ENCODE data around the gene CAMKK2. TPM values are rescaled to one million over a fixed set of nuclear protein-coding genes. Genes with fewer than 3 reads are reported as not detected.

The CAMKK2 gene
- total and polyA plus RNA-seq, 2 of the 4 experiments (the other 2 are of a cell fraction): 15.2 to 24.7 TPM

DNA sequence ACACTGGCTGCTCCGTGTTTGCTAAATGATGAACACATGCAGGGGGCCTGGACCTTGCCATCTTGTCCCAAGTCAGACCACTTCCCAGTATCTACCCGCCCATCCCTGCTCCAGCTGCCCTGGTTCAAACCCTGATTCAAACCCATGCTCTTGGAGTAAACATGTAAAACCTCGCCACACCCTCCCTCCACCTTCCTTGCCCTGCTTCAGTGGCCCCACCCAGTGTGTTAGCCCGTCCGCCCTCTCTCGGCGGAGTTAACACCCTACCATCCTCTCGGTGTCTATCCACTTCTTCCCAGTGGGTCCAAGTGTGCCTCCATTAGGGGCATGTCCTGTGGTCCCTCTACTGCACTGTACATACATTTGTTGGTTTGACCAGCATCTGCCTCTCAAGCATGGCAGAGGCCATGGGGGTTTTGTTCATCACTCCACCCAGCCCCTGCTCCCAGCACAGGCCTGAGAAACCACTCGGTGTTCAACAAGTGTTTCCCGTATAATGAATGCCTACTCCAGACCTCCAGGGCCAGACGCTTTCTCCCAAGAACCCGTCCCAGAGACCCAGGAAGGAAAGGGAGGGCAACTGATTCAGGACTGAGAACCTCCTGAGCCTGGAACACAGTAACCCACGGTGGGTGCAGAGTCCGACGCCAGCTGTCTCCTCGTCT lies 49.5 kb downstream of the CAMKK2 start:
- Histone ChIP-seq H3K4me3 (ENCODE audit: insufficient read depth, low read depth, low read length) (no peak overlapping the region), H4K91ac (ENCODE audit: insufficient read depth, low read depth, low read length) (no peak overlapping the region), H3K36me3 (ENCODE audit: control insufficient read depth, insufficient read depth, low read length) (peaks cover 50% of the 10 kb centered on the region), H3K4me2 (ENCODE audit: low read depth, low read length) (no peak overlapping the region), H2AK9ac (replicated peaks; ENCODE audit: low read depth, low read length, poor library complexity) (no peak overlapping the region), H3K4me1 (ENCODE audit: control insufficient read depth, insufficient read depth, low read length) (no peaks in the 10 kb centered on the region), H3K9ac (ENCODE audit: low read depth, low read length) (no peak overlapping the region), H3K9me1 (ENCODE audit: insufficient read depth, low read length) (no peaks in the 10 kb centered on the region; the same call in 1 of the 2 replicates), H3K14ac (replicated peaks; ENCODE audit: low read depth, low read length) (no peak overlapping the region), H2AFZ (replicated peaks; ENCODE audit: low read length, poor library complexity) (no peak overlapping the region), H3K18ac (ENCODE audit: low read depth, low read length) (no peak overlapping the region), H2BK5ac (ENCODE audit: low read depth, low read length, poor library complexity, severe bottlenecking) (no peak overlapping the region), H3K79me1 (ENCODE audit: low read depth in 1 of 2, low read length in 2 of 2) (no peaks in the 10 kb centered on the region), H3K23ac (ENCODE audit: low read depth, low read length) (no peak overlapping the region), H3K56ac (ENCODE audit: extremely low read depth, insufficient read depth, low read length) (no peak overlapping the region), H3K9me3 (ENCODE audit: control insufficient read depth, insufficient read depth, low read length) (no peaks in the 10 kb centered on the region), H3K4ac (ENCODE audit: low read depth, low read length) (no peak overlapping the region), H3K27me3 (ENCODE audit: control insufficient read depth, insufficient read depth, low read length) (no peaks in the 10 kb centered on the region), H2BK15ac (ENCODE audit: low read depth, low read length) (no peak overlapping the region), H4K5ac (ENCODE audit: low read depth, low read length) (no peak overlapping the region), H4K20me1 (ENCODE audit: insufficient read depth, low read length) (no peaks in the 10 kb centered on the region; the same call in 1 of the 2 replicates), H2AK5ac (ENCODE audit: low read depth, low read length) (no peak overlapping the region), H3K27ac (ENCODE audit: insufficient read depth, low read length) (no peak overlapping the region), H2BK120ac (ENCODE audit: low read depth, low read length) (no peak overlapping the region), H2BK20ac (ENCODE audit: low read depth, low read length) (no peak overlapping the region), H4K8ac (ENCODE audit: low read depth in 2 of 2, low read length in 2 of 2) (no peak overlapping the region)
- TF ChIP-seq SMC3 (IDR thresholded peaks at IDR 0.05; ENCODE audit: low read depth, low read length): no peak
- no peak for TF ChIP-seq MAFK (IDR thresholded peaks at IDR 0.05; ENCODE audit: low read depth, low read length)
- TF ChIP-seq POLR2A (IDR thresholded peaks at IDR 0.05; ENCODE audit: low read depth, low read length): no peak
- TF ChIP-seq USF2 (IDR thresholded peaks at IDR 0.05; ENCODE audit: low read depth, low read length): no peak
- TF ChIP-seq RAD21 (IDR thresholded peaks at IDR 0.05; ENCODE audit: low read length): no peak
- TF ChIP-seq NFE2L2 (IDR thresholded peaks at IDR 0.05; ENCODE audit: low read depth, low read length): no peak
- TF ChIP-seq MXI1 (IDR thresholded peaks at IDR 0.05; ENCODE audit: borderline replicate concordance, low read depth, low read length): no peak
- TF ChIP-seq CHD1 (IDR thresholded peaks at IDR 0.05; ENCODE audit: low read depth, low read length): no peak
- TF ChIP-seq RFX5 (IDR thresholded peaks at IDR 0.05; ENCODE audit: low read depth, low read length): no peak
- no peak for TF ChIP-seq RCOR1 (IDR thresholded peaks at IDR 0.05; ENCODE audit: insufficient replicate concordance, low read length)
- no peak for TF ChIP-seq CEBPB (IDR thresholded peaks at IDR 0.05; ENCODE audit: low read depth, low read length)
- no peak for TF ChIP-seq FOS (IDR thresholded peaks at IDR 0.05; ENCODE audit: low read depth, low read length)
- TF ChIP-seq, protein P1, sequence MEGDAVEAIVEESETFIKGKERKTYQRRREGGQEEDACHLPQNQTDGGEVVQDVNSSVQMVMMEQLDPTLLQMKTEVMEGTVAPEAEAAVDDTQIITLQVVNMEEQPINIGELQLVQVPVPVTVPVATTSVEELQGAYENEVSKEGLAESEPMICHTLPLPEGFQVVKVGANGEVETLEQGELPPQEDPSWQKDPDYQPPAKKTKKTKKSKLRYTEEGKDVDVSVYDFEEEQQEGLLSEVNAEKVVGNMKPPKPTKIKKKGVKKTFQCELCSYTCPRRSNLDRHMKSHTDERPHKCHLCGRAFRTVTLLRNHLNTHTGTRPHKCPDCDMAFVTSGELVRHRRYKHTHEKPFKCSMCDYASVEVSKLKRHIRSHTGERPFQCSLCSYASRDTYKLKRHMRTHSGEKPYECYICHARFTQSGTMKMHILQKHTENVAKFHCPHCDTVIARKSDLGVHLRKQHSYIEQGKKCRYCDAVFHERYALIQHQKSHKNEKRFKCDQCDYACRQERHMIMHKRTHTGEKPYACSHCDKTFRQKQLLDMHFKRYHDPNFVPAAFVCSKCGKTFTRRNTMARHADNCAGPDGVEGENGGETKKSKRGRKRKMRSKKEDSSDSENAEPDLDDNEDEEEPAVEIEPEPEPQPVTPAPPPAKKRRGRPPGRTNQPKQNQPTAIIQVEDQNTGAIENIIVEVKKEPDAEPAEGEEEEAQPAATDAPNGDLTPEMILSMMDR (conservative IDR thresholded peaks at IDR 0.05; ENCODE audit: low read depth, low read length): no peak
- no peak for TF ChIP-seq MAZ (IDR thresholded peaks at IDR 0.05; ENCODE audit: borderline replicate concordance, low read depth, low read length)
- TF ChIP-seq BHLHE40 (IDR thresholded peaks at IDR 0.05; ENCODE audit: low read depth, low read length): no peak
- no peak for TF ChIP-seq ELK1 (IDR thresholded peaks at IDR 0.05; ENCODE audit: borderline replicate concordance, low read depth, low read length)
- ChIA-PET POLR2A (ENCODE audit: unreplicated experiment) (no interaction called here), CTCF (no interaction called here)
- dilution Hi-C loops (cut with HindIII; ENCODE audit: low sequenced_read_pairs, unreplicated experiment): no loop called here
- in situ Hi-C loops (cut with MboI; ENCODE audit: low sequenced_read_pairs): no loop called here
- BruUV-seq (replicated peaks): no TSS peak
- DNase-seq (no peak), ATAC-seq (ENCODE audit: low read depth) (no peak)
- intact Hi-C loops (cut with micrococcal nuclease): no loop called here
- 89% methylated on average over 14 of the region's 16 CpGs; no CpG with 5 or more reads in 1 of the 2 experiments for WGBS, 2 experiments (ENCODE audit: extremely low coverage in 2 of 2, insufficient read length in 1 of 2)
